Measurements from ENCODE around the gene NTS. TPM values are rescaled to one million over a fixed set of nuclear protein-coding genes. Genes with fewer than 3 reads are reported as not detected.
A peak's percentile ranks its signal among the peaks of the same experiment; 100 is the strongest.

NTS gene
- total and polyA plus RNA-seq, 11 donors, result 0.07 to 0.79 (median 0.46) TPM; not detected in 7

DNA sequence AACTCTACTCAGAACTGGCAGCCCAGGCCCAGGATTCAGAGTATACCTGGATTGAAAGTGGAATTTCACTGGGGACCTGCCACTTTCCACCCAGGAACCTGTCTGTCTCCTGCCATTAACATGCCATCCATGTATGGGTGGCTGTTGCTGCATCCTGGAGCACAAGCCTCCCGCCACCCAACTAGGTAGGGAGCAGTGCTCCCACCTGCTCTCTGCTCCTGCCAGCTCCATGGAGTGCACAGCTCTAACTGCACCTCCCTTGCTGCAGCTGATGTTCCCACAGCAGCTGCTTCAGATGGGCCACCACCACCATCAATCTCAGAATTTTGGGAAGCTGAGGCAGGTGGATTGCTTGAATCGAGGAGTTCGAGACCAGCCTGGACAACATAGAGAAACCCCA lies 17.1 kb upstream of the NTS start:
- Histone ChIP-seq H3K4me3 (no peak overlapping the region), H3K27me3 (no peaks in the 10 kb centered on the region), H3K27ac (no peak overlapping the region), H3K9me3 (no peaks in the 10 kb centered on the region), H3K36me3 (no peaks in the 10 kb centered on the region), H3K4me1 (no peaks in the 10 kb centered on the region)
- no peak for TF ChIP-seq POLR2A (IDR thresholded peaks at IDR 0.05)
- TF ChIP-seq, protein P1, sequence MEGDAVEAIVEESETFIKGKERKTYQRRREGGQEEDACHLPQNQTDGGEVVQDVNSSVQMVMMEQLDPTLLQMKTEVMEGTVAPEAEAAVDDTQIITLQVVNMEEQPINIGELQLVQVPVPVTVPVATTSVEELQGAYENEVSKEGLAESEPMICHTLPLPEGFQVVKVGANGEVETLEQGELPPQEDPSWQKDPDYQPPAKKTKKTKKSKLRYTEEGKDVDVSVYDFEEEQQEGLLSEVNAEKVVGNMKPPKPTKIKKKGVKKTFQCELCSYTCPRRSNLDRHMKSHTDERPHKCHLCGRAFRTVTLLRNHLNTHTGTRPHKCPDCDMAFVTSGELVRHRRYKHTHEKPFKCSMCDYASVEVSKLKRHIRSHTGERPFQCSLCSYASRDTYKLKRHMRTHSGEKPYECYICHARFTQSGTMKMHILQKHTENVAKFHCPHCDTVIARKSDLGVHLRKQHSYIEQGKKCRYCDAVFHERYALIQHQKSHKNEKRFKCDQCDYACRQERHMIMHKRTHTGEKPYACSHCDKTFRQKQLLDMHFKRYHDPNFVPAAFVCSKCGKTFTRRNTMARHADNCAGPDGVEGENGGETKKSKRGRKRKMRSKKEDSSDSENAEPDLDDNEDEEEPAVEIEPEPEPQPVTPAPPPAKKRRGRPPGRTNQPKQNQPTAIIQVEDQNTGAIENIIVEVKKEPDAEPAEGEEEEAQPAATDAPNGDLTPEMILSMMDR (IDR thresholded peaks at IDR 0.05), result no peak
- DNase-seq, result no peak
- 78 to 94% (median 88%) methylated on average over 2 to 3 of the region's 3 CpGs for WGBS, 4 donors
- intact Hi-C loops (cut with DNase I), result no loop called here
- no peak for ATAC-seq

DNA sequence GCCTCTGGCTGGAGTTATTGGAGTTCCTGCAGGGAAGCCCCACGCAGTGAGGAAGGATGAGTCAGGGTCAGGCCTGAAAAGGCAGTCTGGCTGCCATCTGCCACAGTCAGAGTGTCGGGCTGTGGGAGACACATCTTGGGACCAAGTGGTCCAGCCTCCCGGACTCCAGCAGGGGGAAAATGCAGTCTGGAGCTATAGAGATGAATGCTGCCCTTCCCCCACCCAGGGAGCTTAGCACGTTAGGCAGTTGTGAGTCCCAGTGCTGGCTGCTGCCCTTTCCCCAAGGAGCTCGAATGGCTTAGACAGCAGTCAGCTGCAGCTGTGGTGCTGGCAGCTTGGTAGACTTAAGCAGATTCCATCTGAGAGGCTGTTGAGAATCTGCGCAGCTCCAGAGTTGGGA lies 8.2 kb upstream of the NTS start:
- H3K9me3 ChIP-seq, result no peaks in the 10 kb centered on the region
- H3K4me3 ChIP-seq, result no peak overlapping the region
- H3K27ac ChIP-seq, result peak overlapping the region in 1 of 12 donors; percentile 3
- TF ChIP-seq, protein P1 (IDR thresholded peaks at IDR 0.05), result no peak
- TF ChIP-seq POLR2A (IDR thresholded peaks at IDR 0.05), result no peak
- DNase-seq (peak in 3 of 5 donors; percentile 47 to 64 (median 63)), ATAC-seq (peak in 3 of 4 donors; percentile 22 to 90 (median 41))
- no peaks in the 10 kb centered on the region for H3K27me3 ChIP-seq
- intact Hi-C loops (cut with DNase I), result loop anchor here in 9 of 10 donors (2.0 to 10.0 kb wide), 8 partner anchors 54 to 389 kb away; no protein-coding TSS in a partner anchor
- H3K36me3 ChIP-seq, result no peaks in the 10 kb centered on the region
- peaks cover 0 to 7% (median 0%) of the 10 kb centered on the region in 12 donors for H3K4me1 ChIP-seq
- 71 to 76% (median 74%) methylated on average over 2 to 6 of the region's 6 CpGs for WGBS, 4 donors

DNA sequence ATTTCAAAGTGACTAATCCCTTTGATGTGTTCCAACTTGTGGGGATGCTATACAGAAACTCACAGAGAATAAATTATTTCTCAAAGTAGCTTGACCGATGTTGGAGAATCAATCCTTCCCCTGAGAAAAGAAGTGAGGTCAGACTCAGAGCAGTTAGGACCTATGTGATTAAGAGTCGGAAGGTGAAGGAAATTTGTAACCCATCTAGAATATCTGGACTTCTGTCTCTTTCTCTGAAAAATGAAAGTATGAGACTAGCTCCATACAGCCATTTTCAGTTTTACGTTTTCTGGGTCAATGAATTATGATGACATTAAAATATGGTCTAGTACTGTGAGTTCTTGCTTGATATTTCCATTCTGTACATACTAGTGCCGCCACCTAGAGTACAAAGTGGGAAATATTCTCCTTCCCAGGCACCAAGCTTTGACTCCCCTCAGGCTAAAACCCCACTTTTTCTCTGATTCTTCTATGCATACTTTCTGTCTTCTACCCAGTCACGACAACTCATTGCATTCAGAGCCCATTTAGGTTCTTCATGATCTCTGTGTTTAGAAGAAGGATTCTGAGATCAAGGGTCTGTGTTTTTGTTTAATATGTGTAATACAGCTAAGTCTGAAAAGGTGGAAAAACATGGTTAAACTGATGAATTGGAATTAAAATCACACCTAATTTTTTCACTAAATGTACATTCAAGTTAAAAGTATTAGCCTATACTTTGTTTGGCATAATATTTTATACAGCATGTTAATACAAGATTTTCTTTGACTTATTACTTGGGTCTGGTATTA lies 6.9 kb upstream of the NTS start:
- intact Hi-C loops (cut with DNase I), result loop anchor here (1.0 to 10.0 kb wide), 9 partner anchors 55 to 390 kb away; no protein-coding TSS in a partner anchor
- Histone ChIP-seq H3K4me3 (peak overlapping the region in 6 of 12 donors; percentile 11 to 41 (median 20)), H3K27me3 (no peaks in the 10 kb centered on the region), H3K36me3 (no peaks in the 10 kb centered on the region), H3K4me1 (peaks cover 0 to 7% (median 0%) of the 10 kb centered on the region in 12 donors), H3K9me3 (no peaks in the 10 kb centered on the region), H3K27ac (no peak overlapping the region)
- TF ChIP-seq, protein P1 (IDR thresholded peaks at IDR 0.05), result peak; percentile 69 to 88 (median 78)
- no peak for TF ChIP-seq POLR2A (IDR thresholded peaks at IDR 0.05)
- ATAC-seq (peak; percentile 70 to 85 (median 78)), DNase-seq (peak in 1 of 5 donors; percentile 25)
- WGBS, 4 donors, result 28 to 35% (median 32%) methylated on average over 5 of the region's 5 CpGs

DNA sequence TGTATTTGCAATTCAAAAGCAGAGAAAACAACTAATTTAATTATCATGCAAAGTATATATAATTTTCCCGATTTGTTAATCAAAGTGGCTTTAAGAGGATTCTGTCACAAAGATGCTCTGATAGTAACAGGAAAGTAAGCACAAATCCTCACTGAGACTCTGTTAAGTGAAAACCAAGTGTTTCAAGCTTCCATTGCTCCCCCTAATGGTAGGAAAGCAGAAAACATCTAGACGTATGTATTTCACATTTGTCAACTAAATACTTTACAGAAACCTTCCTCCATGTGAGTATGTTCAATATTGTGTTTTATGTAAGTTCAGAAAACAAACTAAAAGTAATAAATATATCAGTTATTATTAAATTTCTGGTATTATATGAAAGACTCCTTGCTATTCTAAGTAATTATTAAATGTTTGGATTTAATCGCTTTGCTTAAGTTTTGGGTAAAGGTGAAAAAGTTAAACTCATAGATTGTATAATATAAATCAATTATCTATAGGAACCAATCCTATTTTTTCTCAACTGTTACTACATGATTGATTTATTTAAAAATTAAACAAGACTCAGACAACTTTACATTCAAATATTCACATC lies 1.5 kb upstream of the NTS start:
- ATAC-seq, result no peak
- WGBS, 4 donors, result 32 to 34% (median 33%) methylated on average over 3 of the region's 3 CpGs
- no peaks in the 10 kb centered on the region for H3K36me3 ChIP-seq
- H3K27me3 ChIP-seq, result peaks cover 0 to 6% (median 0%) of the 10 kb centered on the region in 9 donors
- H3K27ac ChIP-seq, result no peak overlapping the region
- intact Hi-C loops (cut with DNase I), result loop anchor here in 9 of 10 donors (2.0 to 5.0 kb wide), 4 partner anchors 395 to 405 kb away; no protein-coding TSS in a partner anchor
- TF ChIP-seq POLR2A (IDR thresholded peaks at IDR 0.05), result no peak
- TF ChIP-seq, protein P1 (IDR thresholded peaks at IDR 0.05), result peak; percentile 62 to 90 (median 74)
- DNase-seq, result no peak
- H3K4me3 ChIP-seq, result no peak overlapping the region
- no peaks in the 10 kb centered on the region for H3K9me3 ChIP-seq
- H3K4me1 ChIP-seq, result no peaks in the 10 kb centered on the region
